HepG2 (cell line): Measurements from ENCODE around the gene UGT1A7. TPM values are rescaled to one million over a fixed set of nuclear protein-coding genes. Genes with fewer than 3 reads are reported as not detected.

Experiments
- CCAR2 ChIP-seq: fragments of 200-400 bp; formaldehyde crosslinking; optimal IDR thresholded peaks from 2 replicates; pipeline ENCODE3; 2018; ENCODE audit warnings: low read depth, mild to moderate bottlenecking, low read length, moderate library complexity
- FOXK1 ChIP-seq: sonication (generic); formaldehyde crosslinking; IDR thresholded peaks from 2 replicates; pipeline ENCODE4 v1.4.0; 2020; ENCODE audit warnings: low read depth, missing genetic modification reagents, borderline replicate concordance
- LCORL ChIP-seq, 2 experiments: fragments of 450-650 bp in 1 of 2; sonication (generic) in 1 of 2; formaldehyde crosslinking in 1 of 2; IDR thresholded peaks; 2 replicates each; pipeline versions ENCODE4 v1.5.0 to v1.6.1; 2017 to 2020; ENCODE audit warnings: antibody characterized with exemption in 1 of 2, missing genetic modification reagents in 1 of 2
- MZF1 ChIP-seq: sonication (generic); formaldehyde crosslinking; IDR thresholded peaks from 2 replicates; pipeline ENCODE4 v1.8.1; 2023; ENCODE audit warnings: mild to moderate bottlenecking, missing genetic modification reagents, borderline replicate concordance
- NR0B2 ChIP-seq: sonication (generic); formaldehyde crosslinking; IDR thresholded peaks from 2 replicates; pipeline ENCODE4 v1.4.0; 2020; ENCODE audit warnings: mild to moderate bottlenecking, missing genetic modification reagents
- PHF5A ChIP-seq: IDR thresholded peaks from one replicate; pipeline ENCODE4 v1.6.1; 2018; ENCODE audit warnings: low read depth, missing genetic modification reagents; ENCODE audit not compliant: unreplicated experiment
- PRPF4 ChIP-seq: fragments of 200-400 bp; formaldehyde crosslinking; IDR thresholded peaks from 2 replicates; pipeline ENCODE4 v1.6.1; 2016; ENCODE audit warnings: low read length, low read depth; ENCODE audit not compliant: poor library complexity, severe bottlenecking
- SSRP1 ChIP-seq: IDR thresholded peaks from 2 replicates; pipeline ENCODE4 v1.6.1; 2016; ENCODE audit warnings: control low read depth
- YEATS2 ChIP-seq: sonication (generic); formaldehyde crosslinking; IDR thresholded peaks from 2 replicates; pipeline ENCODE4 v1.4.0; 2020; ENCODE audit warnings: missing genetic modification reagents, borderline replicate concordance
- ZBTB21 ChIP-seq: sonication (generic); formaldehyde crosslinking; IDR thresholded peaks from 2 replicates; pipeline ENCODE4 v1.4.0; 2020; ENCODE audit warnings: missing genetic modification reagents
- ZBTB3 ChIP-seq: sonication (generic); formaldehyde crosslinking; IDR thresholded peaks from 2 replicates; pipeline ENCODE4 v1.4.0; 2020; ENCODE audit warnings: low read depth, mild to moderate bottlenecking, moderate library complexity, missing genetic modification reagents, borderline replicate concordance
- ZFP36 ChIP-seq: fragments of 150-350 bp; IDR thresholded peaks from 2 replicates; pipeline ENCODE4 v1.6.1; 2018; ENCODE audit warnings: borderline replicate concordance, low read length, low read depth; ENCODE audit not compliant: partially characterized antibody
- ZNF205 ChIP-seq: IDR thresholded peaks from 2 replicates; pipeline ENCODE4 v1.6.1; 2018; ENCODE audit warnings: missing biosample characterization, missing genetic modification reagents
- ZNF441 ChIP-seq: sonication (generic); formaldehyde crosslinking; IDR thresholded peaks from 2 replicates; pipeline ENCODE4 v1.7.0; 2021; ENCODE audit warnings: missing genetic modification reagents, borderline replicate concordance
- ZNF7 ChIP-seq: IDR thresholded peaks from 2 replicates; pipeline ENCODE4 v1.6.1; 2016; ENCODE audit warnings: missing biosample characterization, missing genetic modification reagents
- ZNF724P ChIP-seq: sonication (generic); formaldehyde crosslinking; IDR thresholded peaks from 2 replicates; pipeline ENCODE4 v1.8.0; 2022; ENCODE audit warnings: missing genetic modification reagents, borderline replicate concordance
- polyA plus RNA-seq, 8 experiments: library from polyadenylated mRNA; depleted of rRNA in 3 of 8; stranded (reverse) in 7 of 8; unstranded in 1 of 8; fragments of >200 nt; fragmentation: Illumina TruSeq in 4 of 8; extraction: Trizol in 4 of 8; gene quantifications; 2 replicates each; pipeline versions ENCODE4 v1.2.1 to v1.2.3, GENCODE V29; 2011 to 2016; ENCODE audit warnings: low read depth in 4 of 8, missing spikeins in 1 of 8, mixed read lengths in 1 of 8; ENCODE audit not compliant: insufficient read depth in 1 of 8
- total RNA-seq, 5 experiments: library from RNA; depleted of rRNA; stranded (reverse); fragments of >200 nt; fragmentation: Illumina TruSeq; extraction: Trizol; gene quantifications; 2 replicates each; pipeline ENCODE4 v1.2.3, GENCODE V29; 2016; ENCODE audit warnings: low read depth in 1 of 5
- TF ChIP-seq, protein P1 (sequence below), 2 experiments: fragments of 450-650 bp in 1 of 2; sonication (generic) in 1 of 2; formaldehyde crosslinking in 1 of 2; IDR thresholded peaks; 2 replicates each; pipeline versions ENCODE4 v1.6.1 to v1.8.0; 2016 to 2022; ENCODE audit warnings: antibody characterized with exemption in 1 of 2, mild to moderate bottlenecking in 1 of 2, missing genetic modification reagents in 1 of 2

The UGT1A7 gene
- total and polyA plus RNA-seq, 2 of the 13 experiments (the other 11 are each of a cell fraction or from before 2014, with no cell fraction given) = not detected

- peak; percentile 68 for TF ChIP-seq PHF5A (CRISPR knock-in tag)
- TF ChIP-seq MZF1 = no peak
- no peak for TF ChIP-seq PRPF4
- TF ChIP-seq ZNF205 (CRISPR knock-in tag) = peak; percentile 86; the same call in 1 of the 2 replicates
- no peak for TF ChIP-seq ZNF7 (CRISPR knock-in tag)
- TF ChIP-seq FOXK1 (CRISPR knock-in tag) = peak; percentile 98
- TF ChIP-seq, protein P1, sequence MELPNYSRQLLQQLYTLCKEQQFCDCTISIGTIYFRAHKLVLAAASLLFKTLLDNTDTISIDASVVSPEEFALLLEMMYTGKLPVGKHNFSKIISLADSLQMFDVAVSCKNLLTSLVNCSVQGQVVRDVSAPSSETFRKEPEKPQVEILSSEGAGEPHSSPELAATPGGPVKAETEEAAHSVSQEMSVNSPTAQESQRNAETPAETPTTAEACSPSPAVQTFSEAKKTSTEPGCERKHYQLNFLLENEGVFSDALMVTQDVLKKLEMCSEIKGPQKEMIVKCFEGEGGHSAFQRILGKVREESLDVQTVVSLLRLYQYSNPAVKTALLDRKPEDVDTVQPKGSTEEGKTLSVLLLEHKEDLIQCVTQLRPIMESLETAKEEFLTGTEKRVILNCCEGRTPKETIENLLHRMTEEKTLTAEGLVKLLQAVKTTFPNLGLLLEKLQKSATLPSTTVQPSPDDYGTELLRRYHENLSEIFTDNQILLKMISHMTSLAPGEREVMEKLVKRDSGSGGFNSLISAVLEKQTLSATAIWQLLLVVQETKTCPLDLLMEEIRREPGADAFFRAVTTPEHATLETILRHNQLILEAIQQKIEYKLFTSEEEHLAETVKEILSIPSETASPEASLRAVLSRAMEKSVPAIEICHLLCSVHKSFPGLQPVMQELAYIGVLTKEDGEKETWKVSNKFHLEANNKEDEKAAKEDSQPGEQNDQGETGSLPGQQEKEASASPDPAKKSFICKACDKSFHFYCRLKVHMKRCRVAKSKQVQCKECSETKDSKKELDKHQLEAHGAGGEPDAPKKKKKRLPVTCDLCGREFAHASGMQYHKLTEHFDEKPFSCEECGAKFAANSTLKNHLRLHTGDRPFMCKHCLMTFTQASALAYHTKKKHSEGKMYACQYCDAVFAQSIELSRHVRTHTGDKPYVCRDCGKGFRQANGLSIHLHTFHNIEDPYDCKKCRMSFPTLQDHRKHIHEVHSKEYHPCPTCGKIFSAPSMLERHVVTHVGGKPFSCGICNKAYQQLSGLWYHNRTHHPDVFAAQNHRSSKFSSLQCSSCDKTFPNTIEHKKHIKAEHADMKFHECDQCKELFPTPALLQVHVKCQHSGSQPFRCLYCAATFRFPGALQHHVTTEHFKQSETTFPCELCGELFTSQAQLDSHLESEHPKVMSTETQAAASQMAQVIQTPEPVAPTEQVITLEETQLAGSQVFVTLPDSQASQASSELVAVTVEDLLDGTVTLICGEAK (IDR thresholded peaks at IDR 0.05) = no peak
- TF ChIP-seq, protein P1 (CRISPR knock-in tag; IDR thresholded peaks at IDR 0.05) = peak; percentile 49; the same call in 1 of the 2 replicates
- TF ChIP-seq LCORL (IDR thresholded peaks at IDR 0.05) = peak; percentile 95
- TF ChIP-seq LCORL (CRISPR knock-in tag; IDR thresholded peaks at IDR 0.05) = peak; percentile 99
- TF ChIP-seq ZFP36 = peak; percentile 65
- TF ChIP-seq ZBTB3 = peak; percentile 55; the same call in 1 of the 2 replicates
- TF ChIP-seq ZNF724P (CRISPR knock-in tag) = peak; percentile 46; the same call in 1 of the 2 replicates
- TF ChIP-seq SSRP1 (CRISPR knock-in tag) = no peak
- peak; percentile 82 for TF ChIP-seq ZBTB21
- no peak for TF ChIP-seq NR0B2 (CRISPR knock-in tag)
- no peak for TF ChIP-seq CCAR2
- peak; percentile 66; the same call in 1 of the 2 replicates for TF ChIP-seq YEATS2 (CRISPR knock-in tag)
- TF ChIP-seq ZNF441 (CRISPR knock-in tag) = peak; percentile 83; the same call in 1 of the 2 replicates
These were observed 63.5 kb downstream of the UGT1A7 start (continued) for GRCh38 chr2:233745073-233745755.
